GM18520 (cell line): ENCODE data around the gene ATG101.
"Not testable (repeated sequence)": the region's sequence is repeated elsewhere in the genome, so short reads cannot be mapped to it uniquely, and the experiment has no call there.

Source experiments
- ATAC-seq: cut with Tn5 transposase; IDR thresholded peaks from one replicate; pipeline ENCODE4 v1.9.1; 2021; ENCODE audit not compliant: unreplicated experiment

ATG101 gene

DNA sequence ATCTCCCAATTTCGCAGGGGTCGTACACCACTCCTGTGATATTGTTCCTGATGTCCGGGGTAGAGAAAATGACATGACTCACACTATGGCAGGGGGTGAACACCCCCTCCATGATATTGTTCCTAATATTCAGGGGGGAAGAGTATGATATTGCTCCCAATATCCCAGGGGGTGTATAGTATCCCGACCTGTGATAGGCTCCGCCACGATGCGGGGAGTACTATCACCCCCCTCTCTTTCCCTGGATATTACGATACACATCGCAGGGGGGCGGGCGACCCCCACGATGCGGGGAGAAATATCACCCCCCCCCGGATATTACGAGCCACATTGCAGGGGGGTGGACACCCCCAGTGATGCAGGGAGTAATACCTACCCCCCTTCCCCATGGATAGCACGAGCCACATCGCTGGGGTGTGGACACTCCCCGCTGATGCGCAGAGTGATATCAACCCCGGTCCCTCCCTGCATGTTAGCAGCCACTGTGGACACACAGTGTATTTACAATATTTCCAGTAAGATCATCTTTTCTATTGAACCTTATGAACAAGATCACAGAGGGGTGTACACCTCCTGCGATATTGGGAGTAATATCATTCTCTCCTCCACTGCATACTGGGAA, 27.4 kb downstream of the ATG101 start:
- no peak for ATAC-seq

GRCh38 chr12:52104431-52105089, 34.8 kb downstream of the ATG101 start:
- ATAC-seq: not testable (repeated sequence)

DNA sequence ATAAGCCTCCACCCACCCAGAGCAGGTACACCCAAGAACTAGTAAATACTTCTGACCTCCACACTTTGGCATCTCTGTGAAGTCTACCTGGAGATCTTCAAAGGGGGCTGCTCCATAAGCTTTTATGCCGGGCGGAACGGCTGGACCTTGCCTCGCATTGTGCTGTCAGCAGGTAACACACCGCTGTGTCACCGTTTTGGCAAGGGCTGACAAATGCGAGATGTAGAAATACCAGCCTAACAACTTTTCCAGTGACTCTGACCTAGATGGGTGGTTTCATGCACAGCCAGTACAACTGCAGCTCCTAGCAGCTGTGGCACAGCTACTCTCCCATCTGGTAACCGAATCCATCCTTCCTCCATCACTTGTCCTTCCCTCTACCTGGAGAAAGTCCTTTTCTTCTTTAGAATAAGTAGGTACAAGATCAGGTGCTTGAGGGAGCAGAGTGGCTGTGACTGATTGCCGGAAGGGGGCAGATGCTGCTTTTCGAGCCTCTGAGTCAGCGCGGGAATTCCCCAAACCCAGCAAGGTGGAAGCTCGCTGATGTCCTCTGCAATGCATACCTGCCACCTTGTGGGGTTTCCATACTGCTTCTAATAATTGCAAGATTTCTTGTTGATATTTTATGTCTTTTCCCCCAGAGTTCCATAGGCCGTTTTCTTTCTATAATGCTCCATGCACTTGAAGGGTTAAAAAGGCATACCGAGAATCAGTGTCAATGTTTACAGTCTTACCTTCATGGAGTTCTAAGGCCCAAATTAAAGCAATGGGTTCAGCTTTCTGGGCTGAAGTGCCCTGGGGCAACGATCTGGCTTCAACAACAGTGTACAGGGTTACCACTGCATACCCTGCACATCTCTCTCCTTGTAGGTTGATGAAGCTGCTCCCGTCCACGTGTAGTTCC, 46.7 kb downstream of the ATG101 start:
- ATAC-seq: not testable (repeated sequence)

GRCh38 chr12:52117806-52118475, 48.2 kb downstream of the ATG101 start:
- ATAC-seq: not testable (repeated sequence)

DNA sequence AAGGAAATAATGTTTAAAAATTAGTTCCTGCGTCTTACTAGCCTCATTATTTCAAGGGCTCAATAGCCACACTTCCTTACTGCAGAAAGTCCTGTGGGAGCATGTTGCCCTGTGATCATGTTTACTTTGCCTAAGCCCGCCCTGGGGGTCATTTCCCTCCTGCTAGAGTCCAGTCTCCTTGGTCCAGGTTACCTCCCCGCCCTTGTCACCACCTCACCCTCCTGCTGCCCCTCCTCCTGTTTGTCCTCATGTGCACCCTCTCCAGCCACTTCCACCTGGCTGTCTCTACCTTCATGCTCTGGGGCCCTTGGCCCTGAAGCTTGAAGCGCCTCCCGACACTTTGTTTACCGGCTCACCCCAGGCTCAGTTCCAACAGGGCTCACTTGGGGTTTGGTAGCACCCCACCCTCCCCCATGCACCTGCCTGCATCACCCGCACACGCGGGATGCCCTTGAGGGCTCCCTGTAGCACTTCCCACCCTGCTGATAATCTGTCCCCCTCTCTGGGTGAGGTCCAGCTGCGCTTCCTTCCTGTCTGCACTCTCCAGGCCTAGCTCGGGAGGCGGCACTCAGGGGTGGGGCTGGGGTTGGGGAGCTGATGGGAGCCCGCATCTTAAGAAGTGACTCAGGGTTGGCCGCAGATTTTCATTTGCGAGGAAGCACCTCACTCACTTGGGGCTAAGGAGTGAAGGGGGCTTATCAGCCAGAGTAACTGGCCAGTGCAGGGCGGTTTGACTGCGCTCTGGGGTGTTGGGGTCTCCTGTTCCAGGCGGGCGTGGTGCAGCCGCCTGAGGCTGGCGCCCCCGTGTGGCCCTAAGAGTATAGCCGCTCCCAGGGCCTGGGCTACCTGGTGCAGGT, 49.8 kb downstream of the ATG101 start:
- ATAC-seq: no peak

- no peak for ATAC-seq
These were observed 51.4 kb downstream of the ATG101 start for GRCh38 chr12:52120951-52121823.

DNA sequence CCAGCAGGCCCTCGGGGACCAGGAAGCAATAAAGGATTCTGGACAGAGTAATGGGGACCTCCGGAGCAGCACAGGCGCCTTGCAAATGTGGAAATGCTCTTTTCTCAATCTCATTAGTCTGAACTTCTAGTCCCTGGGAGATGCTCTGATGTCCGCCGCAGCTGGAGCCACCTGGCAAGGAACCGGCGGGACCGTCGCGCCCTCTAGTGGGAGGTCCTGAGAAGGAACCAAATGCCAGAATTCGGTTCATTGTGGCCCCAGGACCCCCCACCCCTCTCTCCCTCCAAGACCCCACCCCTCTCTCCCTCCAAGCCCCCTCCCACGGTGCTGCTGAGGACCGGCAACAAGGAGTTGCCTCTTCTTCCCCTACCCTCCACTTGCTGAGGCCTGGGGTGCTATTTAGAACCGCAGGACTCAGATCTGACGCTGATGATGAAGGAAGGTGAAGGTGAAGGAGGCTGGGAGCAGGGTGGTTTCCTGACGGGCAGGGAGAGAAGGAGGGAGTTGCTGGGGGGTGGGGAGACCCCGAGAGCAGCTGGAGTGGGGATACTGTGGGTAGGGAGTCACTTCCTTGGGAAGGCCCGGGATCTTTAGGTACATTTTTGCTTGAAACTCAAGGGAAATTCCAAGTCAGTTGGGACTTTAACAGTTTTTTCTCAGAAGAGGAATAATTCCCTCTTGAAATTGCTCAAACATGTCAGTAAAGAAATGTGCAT, 52.2 kb downstream of the ATG101 start:
- ATAC-seq: no peak

DNA sequence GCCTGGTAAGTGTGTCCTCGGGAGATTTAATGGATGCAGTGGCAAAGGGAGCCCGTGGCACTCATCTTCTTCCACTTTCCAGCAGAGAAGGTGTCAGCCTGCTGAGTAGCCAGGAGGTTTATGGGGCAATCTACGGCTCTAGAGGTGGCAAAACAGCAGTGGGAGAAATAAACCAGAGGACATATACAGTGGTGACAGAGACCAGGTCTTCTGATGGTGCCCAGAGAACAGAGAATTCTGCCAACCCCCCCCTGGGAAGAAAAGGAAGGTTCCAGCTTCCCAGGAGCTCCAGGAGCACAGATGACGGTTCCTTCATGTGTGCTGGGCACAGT, 52.7 kb downstream of the ATG101 start:
- no peak for ATAC-seq

DNA sequence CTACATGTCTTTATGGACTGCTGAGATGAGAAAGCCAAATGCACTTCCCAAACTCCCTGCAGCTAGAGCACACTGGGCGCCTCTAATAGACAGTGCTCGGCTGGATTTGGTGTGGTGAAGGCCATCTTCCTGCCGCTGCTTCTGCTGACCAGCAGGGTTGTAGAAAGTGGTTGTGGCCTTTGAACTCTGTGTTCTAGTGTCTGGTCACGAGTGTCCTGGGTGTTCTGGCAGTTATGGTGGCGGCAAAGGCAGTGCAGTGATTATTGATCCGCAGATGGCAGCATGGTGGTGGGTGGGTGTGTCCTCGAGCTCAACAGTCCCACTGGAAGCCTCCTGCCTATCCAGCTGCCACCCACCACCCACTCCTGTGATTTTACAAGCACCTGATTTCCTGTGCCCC, 53.1 kb downstream of the ATG101 start:
- ATAC-seq: no peak

DNA sequence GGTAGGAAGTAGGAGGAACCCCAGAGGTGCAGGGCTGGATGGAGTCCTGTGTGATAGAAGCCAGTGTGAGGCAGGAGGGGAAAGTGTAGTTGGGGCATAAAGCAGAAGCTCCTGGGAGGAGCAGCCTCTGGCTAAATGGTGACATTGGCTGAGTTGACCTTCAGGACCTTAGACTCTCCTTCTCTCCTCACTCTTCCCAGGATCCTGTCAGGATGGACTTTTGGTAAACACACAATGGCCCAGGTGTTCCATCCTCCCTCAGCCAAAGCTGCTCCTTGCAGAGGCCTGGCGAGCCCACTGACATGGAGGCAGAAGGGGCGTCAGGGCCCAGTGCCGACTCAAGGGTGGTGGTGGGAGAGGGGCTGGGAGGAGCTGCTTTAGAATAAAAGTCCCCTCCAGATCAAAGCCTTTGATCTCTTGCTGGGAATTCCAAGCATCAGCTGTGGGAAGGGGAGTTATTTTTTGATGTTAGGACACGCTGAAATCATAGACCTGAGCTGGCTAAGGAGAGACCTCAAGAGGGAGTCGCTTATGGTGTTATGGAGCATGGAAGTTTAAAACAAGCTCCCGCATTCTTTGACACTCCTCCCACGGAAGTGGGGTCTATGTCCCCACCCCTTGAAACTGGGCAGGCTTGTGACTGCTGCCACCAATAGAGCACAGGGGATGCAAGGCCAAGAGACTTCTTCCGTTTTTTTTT, 53.9 kb downstream of the ATG101 start:
- no peak for ATAC-seq

- ATAC-seq: no peak
These were observed 55.7 kb downstream of the ATG101 start for GRCh38 chr12:52125476-52125900.

DNA sequence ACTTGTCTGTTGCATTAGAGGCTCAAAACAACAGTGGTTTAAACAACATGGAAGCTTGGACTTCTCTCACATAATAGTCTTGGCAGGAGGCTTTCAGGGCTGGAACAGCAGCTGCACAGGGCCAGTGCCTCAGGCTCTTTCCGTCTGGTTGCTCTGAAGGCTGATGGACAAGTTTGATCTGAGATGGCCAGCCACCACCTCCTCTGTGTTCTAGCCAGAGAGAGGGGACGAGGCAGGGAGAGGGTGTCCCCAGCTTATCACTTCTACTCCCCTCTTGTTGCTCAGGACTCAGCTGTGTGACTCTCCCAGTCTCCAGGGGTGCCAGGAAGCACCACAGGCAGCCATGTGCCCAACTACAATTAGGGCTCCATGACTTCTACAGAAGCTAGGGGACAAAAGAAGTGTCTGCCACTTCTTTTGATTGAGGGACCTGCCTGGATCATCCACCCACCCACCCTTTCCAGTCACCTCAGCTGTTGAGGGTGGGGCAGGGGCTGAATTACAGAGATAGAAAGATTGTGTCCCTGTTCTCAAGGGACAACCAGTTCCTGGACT, 56.3 kb downstream of the ATG101 start:
- ATAC-seq: no peak
